HepG2 (cell line): ENCODE data around the gene TMEM63B. TPM values are rescaled to one million over a fixed set of nuclear protein-coding genes. Genes with fewer than 3 reads are reported as not detected.

Source experiments
- ATAC-seq: fragments of 200-7000 bp; cut with Tn5 transposase; 3 replicates; pipeline ENCODE4 v1.9.1; 2020; ENCODE audit warnings: mild to moderate bottlenecking, moderate library complexity
- BruUV-seq: library from RNA; stranded (reverse); fragments of 400-500 nt; replicated peaks from 2 replicates; lab custom pipeline; 2021; lab: Mats Ljungman, UMichigan
- CTCF ChIA-PET: fragments of 300-600 bp; formaldehyde crosslinking; extraction: SDS; loops from one replicate; lab custom pipeline; 2021; ENCODE audit warnings: low total read pairs, inconsistent platforms, low intra/inter-chr PET ratio; lab: Yijun Ruan, JAX
- POLR2A ChIA-PET: fragments of 350-600 bp; sonication (Branson Sonifier 250); formaldehyde crosslinking; loops from one replicate; lab custom pipeline; 2020; ENCODE audit warnings: antibody characterized with exemption, inconsistent platforms; lab: Yijun Ruan, JAX
- DNase-seq: peaks from one replicate; pipeline ENCODE4 v3.0.0-alpha.2; 2015; ENCODE audit warnings: low spot score
- FAIRE-seq: peaks from 3 replicates; lab custom pipeline; 2011; peaks lifted over from hg19 to GRCh38; lab: Jason Lieb, UNC
- H2AFZ ChIP-seq: one replicate; pipeline ENCODE4 v1.6.1; 2011; ENCODE audit warnings: low read length, inconsistent platforms
- H3K27ac ChIP-seq: fragments of 300-600 bp; 3 replicates; pipeline ENCODE4 v1.8.0; 2011; ENCODE audit warnings: mixed run types, mild to moderate bottlenecking, mixed read lengths, low read length, inconsistent platforms; ENCODE audit not compliant: insufficient read depth; ENCODE audit errors: extremely low read length
- H3K27me3 ChIP-seq, 2 experiments: fragments of 200-600 bp in 1 of 2; 2 replicates in 1 of 2; 3 replicates in 1 of 2; pipeline versions ENCODE4 v1.6.0 to v1.8.0; 2011; ENCODE audit warnings: low read length in 2 of 2, mild to moderate bottlenecking in 2 of 2, moderate library complexity in 2 of 2, inconsistent platforms in 1 of 2; ENCODE audit not compliant: insufficient read depth in 2 of 2, control insufficient read depth in 1 of 2
- H3K36me3 ChIP-seq, 2 experiments: fragments of 200-600 bp in 1 of 2; replicated peaks in 1 of 2; 2 replicates in 1 of 2; 3 replicates in 1 of 2; pipeline versions ENCODE4 v1.5.1 to v1.8.0; 2011; ENCODE audit warnings: low read length in 2 of 2, inconsistent platforms in 1 of 2; ENCODE audit not compliant: insufficient read depth in 2 of 2, control insufficient read depth in 1 of 2
- H3K4me1 ChIP-seq: 2 replicates; pipeline ENCODE4 v1.5.1; 2012; ENCODE audit warnings: low read length, inconsistent platforms; ENCODE audit not compliant: insufficient read depth
- H3K4me2 ChIP-seq: 2 replicates; pipeline ENCODE4 v1.6.0; 2011; ENCODE audit warnings: low read depth, low read length, inconsistent platforms
- H3K4me3 ChIP-seq, 3 experiments: fragments of 200-600 bp in 1 of 3; sonication (generic), shearing (Covaris generic) in 1 of 3; replicated peaks in 1 of 3; 2 replicates each; pipeline ENCODE4 v1.5.1; 2011 to 2016; ENCODE audit warnings: low read length in 3 of 3, inconsistent platforms in 2 of 3, low read depth in 2 of 3, mild to moderate bottlenecking in 2 of 3, control low read depth in 1 of 3, mixed read lengths in 1 of 3; ENCODE audit not compliant: insufficient read depth in 1 of 3
- H3K79me2 ChIP-seq: one replicate; pipeline ENCODE4 v1.6.1; 2011; ENCODE audit warnings: low read length, inconsistent platforms; ENCODE audit not compliant: insufficient read depth
- H3K9ac ChIP-seq: 2 replicates; pipeline ENCODE4 v1.6.0; 2011; ENCODE audit warnings: mild to moderate bottlenecking, low read depth, low read length, inconsistent platforms; ENCODE audit not compliant: insufficient read depth
- H3K9me3 ChIP-seq: 2 replicates; pipeline ENCODE4 v1.5.1; 2012; ENCODE audit warnings: mild to moderate bottlenecking, low read length
- H4K20me1 ChIP-seq: 2 replicates; pipeline ENCODE4 v1.6.0; 2011; ENCODE audit warnings: inconsistent platforms, mild to moderate bottlenecking, low read length, moderate library complexity; ENCODE audit not compliant: insufficient read depth
- AGO2 ChIP-seq: fragments of 200-400 bp; formaldehyde crosslinking; optimal IDR thresholded peaks from 2 replicates; pipeline ENCODE3; 2017; ENCODE audit warnings: mild to moderate bottlenecking, low read depth, low read length, moderate library complexity
- ESRRA ChIP-seq: sonication (generic); formaldehyde crosslinking; IDR thresholded peaks from 2 replicates; pipeline ENCODE4 v1.5.1; 2020; ENCODE audit warnings: mild to moderate bottlenecking, low read depth, missing genetic modification reagents
- ETV5 ChIP-seq: IDR thresholded peaks from 2 replicates; pipeline ENCODE4 v1.6.1; 2018; ENCODE audit warnings: missing biosample characterization, missing genetic modification reagents, inconsistent platforms, borderline replicate concordance
- GATA4 ChIP-seq: sonication (generic); IDR thresholded peaks from 2 replicates; pipeline ENCODE4 v1.6.1; 2016; ENCODE audit warnings: antibody characterized with exemption, low read depth, borderline replicate concordance
- GFI1 ChIP-seq: sonication (generic); formaldehyde crosslinking; IDR thresholded peaks from 2 replicates; pipeline ENCODE4 v1.5.0; 2020; ENCODE audit warnings: missing genetic modification reagents, mild to moderate bottlenecking, borderline replicate concordance
- GMEB1 ChIP-seq: sonication (generic); formaldehyde crosslinking; IDR thresholded peaks from 2 replicates; pipeline ENCODE4 v1.5.1; 2020; ENCODE audit warnings: missing genetic modification reagents, mild to moderate bottlenecking, borderline replicate concordance
- HMGA1 ChIP-seq: sonication (generic); formaldehyde crosslinking; conservative IDR thresholded peaks from 2 replicates; pipeline ENCODE4 v1.4.0; 2020; ENCODE audit warnings: missing genetic modification reagents
- MLLT10 ChIP-seq: sonication (generic); formaldehyde crosslinking; IDR thresholded peaks from 2 replicates; pipeline ENCODE4 v1.4.0; 2020; ENCODE audit warnings: missing genetic modification reagents
- NFE2L1 ChIP-seq: sonication (generic); formaldehyde crosslinking; IDR thresholded peaks from 2 replicates; pipeline ENCODE4 v1.4.0; 2020; ENCODE audit warnings: missing genetic modification reagents, mild to moderate bottlenecking, borderline replicate concordance
- RARA ChIP-seq: IDR thresholded peaks from 2 replicates; pipeline ENCODE4 v1.6.1; 2016; ENCODE audit warnings: missing genetic modification reagents, missing compliant biosample characterization
- SRSF4 ChIP-seq: fragments of 200-400 bp; formaldehyde crosslinking; IDR thresholded peaks from one replicate; pipeline ENCODE4 v1.6.1; 2018; ENCODE audit warnings: mild to moderate bottlenecking, low read depth, low read length, moderate library complexity; ENCODE audit not compliant: poor library complexity, severe bottlenecking
- TEAD2 ChIP-seq: sonication (generic); formaldehyde crosslinking; IDR thresholded peaks from 2 replicates; pipeline ENCODE4 v1.9.0; 2021; ENCODE audit warnings: missing genetic modification reagents
- TFE3 ChIP-seq: IDR thresholded peaks from 2 replicates; pipeline ENCODE4 v1.6.1; 2016
- ZFP91 ChIP-seq: sonication (generic); formaldehyde crosslinking; IDR thresholded peaks from 2 replicates; pipeline ENCODE4 v1.9.0; 2022; ENCODE audit warnings: missing genetic modification reagents, mild to moderate bottlenecking, borderline replicate concordance
- ZNF468 ChIP-seq: sonication (generic); formaldehyde crosslinking; IDR thresholded peaks from 2 replicates; pipeline ENCODE4 v1.8.0; 2022; ENCODE audit warnings: mild to moderate bottlenecking, moderate library complexity, missing genetic modification reagents
- ZNF768 ChIP-seq: sonication (generic); formaldehyde crosslinking; IDR thresholded peaks from 2 replicates; pipeline ENCODE4 v1.4.0; 2020; ENCODE audit warnings: missing genetic modification reagents
- ZNF782 ChIP-seq: sonication (generic); formaldehyde crosslinking; IDR thresholded peaks from 2 replicates; pipeline ENCODE4 v1.4.0; 2020; ENCODE audit warnings: missing genetic modification reagents, mild to moderate bottlenecking, borderline replicate concordance
- WGBS: methylation state at CpG from one replicate; pipeline ENCODE4 v1.1.6; 2017; ENCODE audit warnings: low lambda C conversion rate; 5-methylcytosine and 5-hydroxymethylcytosine counted together
- in situ Hi-C: cut with HindIII; loops from 2 replicates; pipeline ENCODE4 v1.10.0; 2017; ENCODE audit warnings: low pct_unique_long_range_greater_than_20kb; ENCODE audit not compliant: extremely low pct_ligation_motif_present
- intact Hi-C: fragments of 100-400 bp; cut with micrococcal nuclease; formaldehyde crosslinking; loops from one replicate; pipeline ENCODE4 v1.10.0; 2022; ENCODE audit not compliant: unreplicated experiment
- polyA plus RNA-seq, 8 experiments: library from polyadenylated mRNA; depleted of rRNA in 3 of 8; stranded (reverse) in 7 of 8; unstranded in 1 of 8; fragments of >200 nt; fragmentation: Illumina TruSeq in 4 of 8; extraction: Trizol in 4 of 8; gene quantifications; 2 replicates each; pipeline versions ENCODE4 v1.2.1 to v1.2.3, GENCODE V29; 2011 to 2016; ENCODE audit warnings: low read depth in 4 of 8, missing spikeins in 1 of 8, mixed read lengths in 1 of 8; ENCODE audit not compliant: insufficient read depth in 1 of 8
- total RNA-seq, 5 experiments: library from RNA; depleted of rRNA; stranded (reverse); fragments of >200 nt; fragmentation: Illumina TruSeq; extraction: Trizol; gene quantifications; 2 replicates each; pipeline ENCODE4 v1.2.3, GENCODE V29; 2016; ENCODE audit warnings: low read depth in 1 of 5
- TF ChIP-seq, protein P1 (sequence below): IDR thresholded peaks from 2 replicates; pipeline ENCODE4 v1.6.1; 2016; ENCODE audit warnings: mild to moderate bottlenecking, missing biosample characterization, missing genetic modification reagents

The TMEM63B gene
- total and polyA plus RNA-seq, 2 of the 13 experiments (the other 11 are each of a cell fraction or from before 2014, with no cell fraction given) = 27.4 to 75.8 TPM

GRCh38 chr6:44078219-44078826 is 49.0 kb upstream of the TMEM63B start:
- intact Hi-C loops = loop anchor here (2.0 kb wide), 1 partner anchor 222 kb away; no protein-coding TSS in a partner anchor
- FAIRE-seq = no peak
- peaks cover 91% of the 10 kb centered on the region for H3K4me1 ChIP-seq
- TF ChIP-seq MLLT10 (CRISPR knock-in tag) (no peak), ZNF768 (CRISPR knock-in tag) (no peak), ESRRA (CRISPR knock-in tag) (peak; percentile 82; the same call in 1 of the 2 replicates), HMGA1 (CRISPR knock-in tag) (no peak), RARA (peak; percentile 68), SRSF4 (no peak), NFE2L1 (CRISPR knock-in tag) (no peak), TFE3 (peak; percentile 55; the same call in 1 of the 2 replicates), TEAD2 (CRISPR knock-in tag) (no peak), ZFP91 (peak; percentile 24; the same call in 1 of the 2 replicates), GATA4 (no peak), ZNF468 (CRISPR knock-in tag) (no peak), GFI1 (CRISPR knock-in tag) (no peak), AGO2 (no peak), GMEB1 (CRISPR knock-in tag) (no peak), ETV5 (CRISPR knock-in tag) (peak; percentile 7; the same call in 1 of the 2 replicates), ZNF782 (CRISPR knock-in tag) (no peak)
- TF ChIP-seq, protein P1, sequence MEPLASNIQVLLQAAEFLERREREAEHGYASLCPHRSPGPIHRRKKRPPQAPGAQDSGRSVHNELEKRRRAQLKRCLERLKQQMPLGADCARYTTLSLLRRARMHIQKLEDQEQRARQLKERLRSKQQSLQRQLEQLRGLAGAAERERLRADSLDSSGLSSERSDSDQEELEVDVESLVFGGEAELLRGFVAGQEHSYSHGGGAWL (CRISPR knock-in tag) = peak; percentile 10; the same call in 1 of the 2 replicates

More at GRCh38 chr6:44078219-44078826, 49.0 kb upstream of the TMEM63B start:
- Histone ChIP-seq H3K9me3 (no peaks in the 10 kb centered on the region), H3K4me2 (peak overlapping the region; percentile 91), H4K20me1 (no peaks in the 10 kb centered on the region), H3K36me3 (no peaks in the 10 kb centered on the region), H3K27me3 (no peaks in the 10 kb centered on the region), H3K4me3 (peak overlapping the region in 2 of 3 experiments; percentile 3 to 22; a peak in 3 of 6 replicates), H3K9ac (peak overlapping the region; percentile 27; the same call in 1 of the 2 replicates), H3K27ac (no peak overlapping the region), H3K79me2 (no peaks in the 10 kb centered on the region), H2AFZ (no peak overlapping the region)
- no TSS peak for BruUV-seq
- 54% methylated on average over 6 of the region's 6 CpGs for WGBS
- ChIA-PET POLR2A (interaction anchor here (0.7 to 1.1 kb wide), 6 partner anchors 124 to 470 kb away, joined by 3 to 10 read pairs (median 3); partner anchors contain the start of gene VEGFA), CTCF (interaction anchor here (0.8 to 2.5 kb wide), 7 partner anchors 126 to 470 kb away, joined by 3 to 21 read pairs (median 16); no protein-coding TSS in a partner anchor)
- DNase-seq (no peak), ATAC-seq (no peak)
- in situ Hi-C loops = loop anchor here (5.0 to 10.0 kb wide), 5 partner anchors 124 to 411 kb away; partner anchors contain the start of gene VEGFA
